NCI-H2081 treated with DMSO at 0.1 percent for 48 hours (cell line): ENCODE results near the gene KIF18A.

Experiments
- DNase-seq: peaks from one replicate; lab custom pipeline; 2025; lab: John Stamatoyannopoulos, UW

KIF18A gene

DNA sequence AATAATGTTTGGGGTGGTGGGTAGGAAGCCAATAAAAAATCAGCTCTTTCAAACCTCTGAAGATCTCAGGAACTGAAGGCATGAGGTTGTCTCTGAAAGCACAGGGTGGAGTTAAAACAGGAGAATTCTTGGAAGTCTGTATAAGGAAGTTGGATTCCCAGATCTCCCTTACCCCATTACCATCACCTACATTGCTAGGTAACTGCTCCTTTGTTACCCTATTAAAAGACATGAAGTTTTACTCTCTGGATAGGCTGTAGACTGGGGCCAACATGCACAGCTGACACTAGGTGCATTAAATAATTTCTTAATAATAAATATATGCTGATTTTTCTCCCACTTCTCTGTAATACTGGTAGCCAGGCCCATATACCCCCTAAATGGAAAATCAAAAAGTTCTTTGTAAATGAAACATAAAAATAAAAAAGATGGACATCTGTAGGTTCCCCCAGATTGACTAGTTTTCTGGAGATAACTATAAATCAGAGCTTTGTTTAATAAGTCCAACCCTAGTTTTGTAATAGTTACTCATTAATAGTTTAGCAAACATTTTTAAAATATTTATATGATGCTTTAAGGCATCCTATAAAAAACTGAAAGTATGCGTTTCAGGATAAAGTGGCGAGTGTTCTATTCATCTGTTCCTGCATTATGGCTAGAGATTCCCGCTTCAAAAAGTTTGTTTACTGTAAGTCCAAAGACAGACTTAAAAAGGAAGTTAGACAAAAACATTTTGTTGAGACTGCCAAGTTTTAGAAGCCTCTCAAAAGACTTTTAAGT, 63.8 kb downstream of the KIF18A start:
- DNase-seq, result no peak

DNA sequence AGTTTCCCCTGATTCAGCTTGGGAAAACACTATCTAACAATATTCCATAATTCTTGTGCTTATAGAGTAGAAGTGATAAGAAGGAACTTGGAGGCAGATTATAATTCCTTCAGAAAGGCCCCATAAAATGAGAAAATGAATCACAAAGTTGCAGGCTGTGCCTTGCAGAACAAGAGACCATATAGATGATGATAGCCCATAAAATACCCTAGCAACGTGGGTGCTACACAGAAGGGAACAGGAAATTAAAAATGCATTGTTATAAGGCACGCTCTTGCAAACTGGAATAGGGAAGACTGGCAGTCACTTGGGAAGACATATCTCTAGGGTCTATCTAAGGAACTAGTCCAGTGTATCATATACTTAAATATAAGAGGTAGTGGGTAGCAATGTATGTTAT, 67.6 kb downstream of the KIF18A start:
- DNase-seq, result no peak

DNA sequence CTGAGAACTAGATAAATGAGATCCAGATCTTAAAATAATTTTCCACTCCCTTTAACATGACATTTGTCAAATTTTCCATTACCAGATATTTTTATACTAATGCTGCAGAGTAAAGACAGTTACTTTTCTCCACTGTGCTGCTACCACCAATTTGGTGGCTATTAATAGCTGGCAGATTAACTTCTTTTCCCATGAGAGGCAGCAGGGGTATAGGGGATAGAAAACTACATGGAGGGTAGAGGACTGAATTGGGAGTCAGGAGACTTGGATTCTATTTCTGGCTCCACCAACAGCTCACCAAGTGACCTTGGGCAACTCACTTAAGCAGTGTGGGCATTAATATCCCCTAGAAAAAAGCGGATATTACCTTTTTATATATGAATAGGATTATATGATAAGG, 69.2 kb downstream of the KIF18A start:
- DNase-seq, result no peak

DNA sequence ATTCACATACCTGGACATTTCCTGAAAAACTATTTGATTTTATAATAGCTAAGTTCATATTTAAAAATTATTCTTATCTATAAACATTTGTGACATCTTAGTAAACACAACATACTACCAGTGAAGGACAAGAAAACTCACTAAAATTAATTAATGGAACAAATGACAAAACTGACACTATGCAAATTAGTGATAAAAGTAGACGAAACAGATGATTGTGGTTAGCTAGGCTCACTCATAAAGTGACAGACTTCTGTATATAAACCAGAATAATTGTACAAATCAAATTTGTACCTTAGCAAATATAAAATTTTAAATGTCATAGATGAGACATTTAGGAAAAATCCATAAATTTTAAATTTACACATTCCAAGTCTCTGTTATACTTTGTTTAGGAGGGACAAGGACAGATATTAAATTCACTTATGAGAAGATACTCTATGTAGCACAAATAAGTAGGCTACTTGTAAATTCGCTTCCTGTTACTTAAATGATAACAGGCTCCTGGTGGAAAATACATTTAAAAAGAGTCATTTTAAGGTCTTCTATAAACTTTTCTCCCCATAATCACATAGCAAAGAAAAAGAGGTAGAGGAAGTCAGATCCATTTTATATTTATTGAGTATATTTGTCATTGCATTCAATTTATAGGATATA, 81.2 kb downstream of the KIF18A start:
- no peak for DNase-seq

DNA sequence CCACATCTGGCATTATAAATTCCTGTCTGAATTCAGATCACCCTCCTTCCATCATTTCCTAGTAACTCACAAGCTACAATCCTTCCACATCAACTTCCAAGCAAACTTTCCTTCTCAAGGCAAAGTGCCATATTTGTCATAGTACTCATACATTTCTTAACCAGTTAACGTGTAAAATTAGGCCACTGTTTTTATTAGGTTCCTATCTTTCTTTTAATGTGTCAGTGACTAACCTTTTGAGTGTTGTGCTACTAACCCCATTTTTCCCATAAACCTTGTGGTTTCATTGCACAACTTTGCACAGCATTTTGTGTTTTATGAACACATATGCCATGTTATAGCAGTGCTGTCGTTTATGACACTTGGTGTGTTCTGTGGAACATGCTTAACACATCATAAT, 90.1 kb downstream of the KIF18A start:
- no peak for DNase-seq

DNA sequence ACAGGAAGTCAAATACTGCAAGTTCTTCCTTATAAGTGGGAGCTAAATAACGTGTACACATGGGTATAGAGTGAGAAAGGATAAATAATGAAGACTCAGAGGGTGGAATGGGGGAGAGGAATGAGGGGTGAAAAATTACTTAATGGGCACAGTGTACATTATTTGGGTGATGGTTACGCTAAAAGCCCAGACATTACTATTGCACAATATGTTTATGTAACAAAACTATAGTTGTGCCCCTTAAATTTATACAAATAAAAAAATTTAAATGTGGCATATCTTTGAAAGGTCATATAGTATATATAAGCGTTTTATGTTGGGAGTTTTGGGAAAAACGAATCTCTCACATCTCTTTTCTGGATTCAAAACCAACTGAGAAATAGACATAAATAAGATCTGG, 96.1 kb downstream of the KIF18A start:
- DNase-seq, result no peak

DNA sequence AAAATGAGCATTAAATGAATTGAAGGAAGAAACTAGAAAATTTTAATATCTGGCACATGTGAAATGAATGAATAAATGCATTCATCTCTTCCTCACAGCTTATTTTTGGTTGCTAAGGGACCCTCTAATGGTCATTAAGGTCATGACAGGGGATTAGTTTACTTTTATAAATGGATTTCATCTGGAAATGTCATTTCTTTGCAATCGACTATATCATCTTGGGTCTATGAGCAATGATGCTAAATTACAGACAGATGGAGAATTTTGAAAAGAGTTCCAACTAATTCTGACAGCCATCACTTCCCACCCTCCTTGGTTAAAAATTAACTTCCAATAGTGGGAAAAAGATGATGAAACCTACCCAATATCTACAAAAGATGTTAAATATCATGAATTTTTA, 98.0 kb downstream of the KIF18A start:
- no peak for DNase-seq

DNA sequence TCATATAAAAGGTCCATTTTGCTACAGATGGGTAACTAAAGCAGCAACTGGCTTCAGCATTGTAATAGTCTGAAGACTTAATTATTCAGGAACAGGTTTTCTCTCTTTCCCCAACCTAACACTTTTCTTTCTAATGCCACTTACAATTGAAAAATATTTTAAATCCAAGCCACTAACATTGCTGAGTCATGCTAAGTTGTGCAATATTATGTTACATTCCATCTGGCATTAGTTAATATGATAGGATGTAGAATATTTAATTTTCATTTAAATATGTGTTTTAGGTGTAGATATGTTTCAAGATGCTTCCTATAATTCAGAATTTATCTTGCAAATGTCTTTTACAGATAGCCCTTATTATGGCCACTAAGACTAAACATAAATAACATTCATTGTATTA, 98.6 kb downstream of the KIF18A start:
- DNase-seq, result no peak

DNA sequence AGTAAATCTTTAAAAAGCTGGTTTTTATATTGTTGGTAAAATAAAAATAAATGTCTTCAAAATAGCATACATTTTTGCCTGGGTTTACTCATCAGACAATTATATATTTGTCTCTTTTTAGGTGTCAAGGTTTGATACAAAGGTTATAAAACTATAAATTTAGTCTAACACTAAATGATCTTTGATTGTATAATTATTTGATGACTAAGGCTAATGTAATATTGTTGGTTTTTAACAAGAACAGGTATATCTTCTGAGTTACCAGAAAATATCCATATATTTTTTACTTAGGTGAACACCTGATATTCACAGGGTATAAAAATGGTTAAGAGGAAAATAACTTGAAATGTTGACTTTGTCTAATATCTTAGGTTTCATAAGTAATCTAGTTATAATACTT, 104.3 kb downstream of the KIF18A start:
- DNase-seq, result no peak

DNA sequence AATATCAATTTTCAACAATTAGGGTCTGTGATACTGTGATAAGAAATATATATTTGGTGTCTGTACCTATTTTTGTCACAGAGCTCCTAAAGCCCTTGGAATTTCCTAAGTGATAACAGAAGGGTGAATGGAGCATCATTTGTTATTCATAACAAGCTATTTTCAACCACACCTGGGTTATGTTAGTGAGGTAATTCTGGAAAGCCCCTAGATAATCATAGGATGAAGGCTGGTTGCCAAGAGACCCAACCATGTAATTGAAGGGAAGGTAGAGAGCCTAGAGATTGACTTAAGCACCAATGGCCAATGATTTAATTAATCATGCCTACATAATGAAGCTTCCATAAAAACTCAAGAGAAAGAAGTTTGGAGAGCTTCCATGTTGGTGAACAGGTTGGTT, 109.4 kb downstream of the KIF18A start:
- no peak for DNase-seq

DNA sequence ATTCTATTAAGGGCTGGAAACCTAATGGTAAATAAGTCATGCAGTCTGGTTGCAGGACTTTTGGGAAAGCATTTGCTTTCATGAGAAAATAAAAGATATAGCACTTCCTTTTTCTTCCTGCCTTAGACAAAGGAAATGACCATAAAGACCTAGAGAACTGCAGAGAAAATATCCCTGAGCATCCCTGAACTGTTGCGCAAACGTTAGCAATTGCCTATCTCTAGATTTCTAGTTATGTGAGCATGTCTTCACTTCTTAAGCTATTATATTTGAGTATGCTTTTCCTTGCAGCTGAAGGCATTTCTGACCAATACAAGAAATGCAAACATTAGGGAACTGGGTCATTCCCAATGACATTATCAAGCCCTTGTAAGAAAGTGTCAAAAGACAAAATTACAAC, 110.6 kb downstream of the KIF18A start:
- no peak for DNase-seq

DNA sequence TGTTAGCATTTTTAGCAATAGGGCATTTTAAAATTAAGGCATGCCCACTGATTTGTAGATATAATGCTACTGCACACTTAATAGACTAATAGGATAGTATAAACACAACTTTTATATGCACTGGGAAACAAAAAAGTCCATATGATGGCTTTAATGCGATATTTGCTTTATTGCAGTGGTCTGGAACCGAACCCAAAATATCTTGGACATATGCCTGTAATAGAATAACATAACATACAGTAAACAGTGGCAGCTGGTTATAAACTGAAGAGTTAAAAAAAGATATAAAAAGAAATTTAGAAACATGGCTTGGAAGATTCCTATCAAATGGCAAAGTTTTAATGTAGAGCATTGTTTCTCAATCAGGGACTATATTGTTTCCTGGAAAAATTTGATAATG, 111.9 kb downstream of the KIF18A start:
- DNase-seq, result no peak

DNA sequence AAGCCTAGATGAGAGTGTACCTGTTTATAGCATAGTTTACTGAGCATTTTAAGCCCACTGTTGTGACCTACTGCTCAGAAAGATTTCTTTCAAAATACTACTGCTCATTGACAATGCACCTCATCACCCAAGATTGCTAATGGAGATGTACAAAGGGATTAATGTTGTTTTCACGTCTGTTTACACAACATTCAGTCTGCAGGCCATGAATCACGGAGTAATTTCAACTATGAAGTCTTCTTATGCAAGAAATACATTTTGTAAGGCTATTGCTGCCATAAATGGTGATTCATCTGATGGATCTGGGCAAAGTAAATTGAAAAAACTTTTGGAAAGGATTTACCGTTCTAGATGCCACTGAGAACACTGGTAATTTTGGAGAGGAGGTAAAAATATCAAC, 112.9 kb downstream of the KIF18A start:
- no peak for DNase-seq

DNA sequence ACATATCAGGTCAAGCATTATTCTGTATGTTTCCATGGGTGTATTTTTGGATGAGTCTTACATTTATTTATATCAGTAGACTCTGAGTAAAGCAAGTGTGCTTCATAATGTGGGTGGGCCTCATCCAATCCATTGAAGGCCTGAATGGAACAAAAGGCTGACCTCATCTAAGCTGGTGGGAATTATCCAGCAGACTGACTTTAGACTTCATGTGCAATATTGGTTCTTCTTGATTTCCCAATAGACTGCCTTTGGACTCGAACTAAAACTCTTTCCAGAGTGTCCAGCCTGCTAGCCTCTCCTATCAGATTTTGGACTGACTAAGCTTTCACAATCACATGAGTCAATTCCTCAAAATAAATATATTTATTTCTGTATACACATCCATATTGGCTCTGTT, 116.2 kb downstream of the KIF18A start:
- no peak for DNase-seq

DNA sequence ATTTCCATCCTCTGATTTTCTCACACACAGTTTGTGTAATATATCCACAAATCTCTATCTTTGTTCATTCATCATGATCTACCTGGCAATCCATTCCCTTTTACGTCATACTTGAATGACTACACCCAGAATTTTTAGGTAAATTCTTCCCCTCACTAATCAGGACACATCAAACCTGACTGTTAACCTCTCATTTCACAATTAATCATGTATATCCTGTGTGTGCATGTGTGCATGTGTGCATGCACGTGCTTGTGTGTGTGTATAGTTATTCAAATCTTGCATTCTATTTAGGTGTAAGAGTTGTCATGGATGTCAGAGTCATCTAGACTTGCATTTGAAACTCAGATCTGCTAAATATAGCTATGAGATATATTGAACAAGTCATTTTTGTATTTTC, 130.4 kb downstream of the KIF18A start:
- DNase-seq, result no peak

DNA sequence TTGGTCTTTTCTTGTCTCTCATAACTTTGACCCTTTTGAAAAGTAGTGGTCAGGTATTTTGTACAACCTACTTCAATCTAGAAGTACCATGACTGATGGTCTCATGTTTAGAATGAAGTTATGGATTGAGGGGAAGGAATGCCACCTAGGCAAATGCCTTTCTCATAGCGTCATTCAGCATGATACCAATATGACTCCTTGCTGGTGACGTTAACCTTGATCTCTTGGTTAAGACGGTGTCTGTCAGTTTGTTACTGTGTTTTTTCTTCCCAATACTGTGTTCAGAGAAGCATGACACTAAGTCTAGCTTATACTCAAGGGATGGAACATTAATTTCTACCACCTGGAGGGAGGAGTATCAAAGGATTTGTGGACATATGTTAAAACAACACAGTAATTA, 130.9 kb downstream of the KIF18A start:
- no peak for DNase-seq

DNA sequence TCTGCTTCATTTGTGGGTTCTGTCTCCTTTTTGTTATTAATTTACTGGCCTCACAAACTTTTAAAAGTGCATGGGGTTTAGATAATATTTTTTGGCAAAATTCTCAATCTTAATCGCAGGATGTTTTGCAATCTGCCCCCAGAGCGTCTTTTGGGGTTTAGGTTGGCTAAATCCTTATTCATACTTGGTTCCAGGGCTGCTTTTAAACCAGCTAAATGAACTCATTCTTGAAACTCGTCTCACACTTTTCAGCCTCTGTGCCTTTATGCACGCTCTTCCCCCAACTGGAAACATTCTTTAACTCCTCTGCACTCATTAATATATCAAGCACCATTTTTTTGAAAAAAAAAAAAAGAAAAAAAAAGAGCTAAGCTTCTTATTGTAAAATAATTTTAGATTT, 131.7 kb downstream of the KIF18A start:
- no peak for DNase-seq

DNA sequence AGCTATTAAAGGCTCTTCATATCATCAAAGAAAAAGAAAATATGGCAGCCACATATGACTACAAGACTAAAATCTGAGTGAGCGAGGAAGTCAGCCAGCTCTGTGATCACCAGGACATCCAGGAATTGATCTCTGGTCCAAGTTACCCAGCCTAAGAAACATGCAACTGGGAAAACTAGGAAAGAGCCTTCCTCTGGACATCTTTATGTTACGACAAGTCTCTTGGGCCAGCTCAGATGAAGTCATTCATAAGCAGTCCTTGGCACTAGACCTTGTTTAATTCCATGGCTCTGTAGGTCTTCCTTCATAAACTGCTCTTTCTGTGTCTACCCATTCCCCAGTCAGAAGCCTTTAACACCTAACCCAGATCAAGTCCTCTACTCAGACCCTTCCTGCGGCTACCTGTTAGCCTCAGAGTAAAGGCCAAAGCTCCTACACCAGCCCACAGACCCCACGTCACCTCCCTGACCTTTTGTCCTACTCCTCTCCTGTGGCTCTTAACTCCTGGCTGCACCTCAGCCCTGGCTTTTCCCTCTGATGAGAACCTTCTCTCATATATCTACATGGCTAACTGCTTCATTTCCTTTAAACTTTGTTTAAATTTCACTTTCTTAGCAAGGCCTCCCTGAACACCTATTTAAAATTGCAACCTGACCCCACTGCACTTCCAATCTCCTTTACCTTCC, 134.0 kb downstream of the KIF18A start:
- no peak for DNase-seq

DNA sequence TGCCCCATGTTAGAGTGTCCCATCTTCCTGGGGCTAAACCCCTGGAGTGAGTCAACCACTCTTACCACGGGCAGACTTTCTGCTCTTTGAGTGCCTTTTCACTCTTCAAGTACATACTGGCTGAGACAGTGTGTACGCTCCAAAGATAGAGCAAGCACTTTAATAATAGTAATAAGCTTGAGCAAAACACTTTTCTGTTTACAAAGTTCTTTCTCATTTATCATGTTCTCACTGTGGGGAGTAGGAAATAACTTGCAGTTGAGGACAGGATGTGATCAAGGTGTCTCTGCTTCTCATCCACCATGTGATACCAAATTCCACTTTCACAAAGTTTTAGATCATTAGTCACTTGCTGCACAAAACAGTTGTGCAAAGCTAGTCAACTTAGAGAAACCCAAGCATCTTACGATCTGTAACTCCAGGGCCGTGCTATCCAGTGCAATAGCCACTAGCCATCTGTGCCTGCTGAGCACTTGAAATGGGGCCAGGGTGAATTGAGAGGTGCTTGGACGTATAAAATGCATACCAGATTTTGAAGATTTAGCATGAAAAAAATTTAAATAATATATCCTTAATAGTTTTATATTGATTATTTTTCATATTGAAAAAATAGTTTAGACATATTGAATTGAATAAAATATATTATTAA, 135.3 kb downstream of the KIF18A start:
- no peak for DNase-seq

DNA sequence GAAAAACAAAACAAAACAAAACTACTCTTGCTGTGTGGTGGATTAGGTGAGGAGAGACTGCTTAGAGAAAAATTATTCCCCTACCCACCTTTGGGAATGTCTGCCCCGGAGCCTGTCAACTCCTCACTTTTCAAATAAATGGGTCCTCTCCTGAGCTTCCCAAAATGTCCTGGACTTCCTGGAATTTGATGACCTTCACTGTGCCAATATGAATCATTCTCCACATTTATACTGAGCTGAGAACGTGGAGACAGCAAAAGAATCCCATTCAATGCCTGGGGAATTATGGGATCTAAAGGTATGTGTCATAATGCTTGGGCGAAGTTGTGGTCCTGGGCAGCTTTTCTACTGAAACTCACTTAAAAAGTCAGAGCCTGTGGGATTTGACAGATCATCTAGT, 136.8 kb downstream of the KIF18A start:
- no peak for DNase-seq
